ENCODE measurements around the gene RAD51C. TPM values are rescaled to one million over a fixed set of nuclear protein-coding genes. Genes with fewer than 3 reads are reported as not detected.

RAD51C gene
- polyA plus RNA-seq, 2 of the 4 experiments (the other 2 are of a cell fraction), result 83.4 to 121 TPM

DNA sequence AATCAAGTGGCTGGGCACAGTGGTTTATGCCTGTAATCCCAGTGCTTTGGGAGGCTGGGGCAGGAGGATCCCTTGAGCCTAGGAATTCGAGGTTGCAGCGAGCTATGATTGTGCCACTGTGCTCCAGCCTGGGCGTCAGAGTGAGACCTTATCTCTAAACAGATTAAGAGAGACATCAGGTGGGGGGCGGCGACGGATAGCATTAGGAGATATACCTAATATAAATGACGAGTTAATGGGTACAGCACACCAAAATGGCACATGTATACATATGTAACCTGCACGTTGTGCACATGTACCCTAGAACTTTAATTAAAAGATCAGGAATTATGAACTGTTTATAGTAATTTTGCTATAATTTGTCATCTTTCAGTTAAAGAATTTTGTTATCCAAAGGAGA, 10.3 kb downstream of the RAD51C start:
- no peak overlapping the region for H3K4me3 ChIP-seq
- no peaks in the 10 kb centered on the region for H3K9me3 ChIP-seq
- no peak overlapping the region for H3K4me2 ChIP-seq
- WGBS (ENCODE audit: missing lambda C conversion rate), result 91% methylated on average over 8 of the region's 8 CpGs
- no peak for FAIRE-seq
- no peak for DNase-seq (ENCODE audit: low read depth in 1 of 2, low spot score in 1 of 2)
- ATAC-seq, result no peak
- H3K27ac ChIP-seq, result no peak overlapping the region
- POLR2A ChIA-PET, result interaction anchor here (2.1 kb wide), 1 partner anchor 71 kb away, joined by 6 read pairs; no protein-coding TSS in a partner anchor
- no peaks in the 10 kb centered on the region for H3K4me1 ChIP-seq
- CTCF ChIA-PET, result interaction anchor here (0.7 to 4.9 kb wide), 4 partner anchors 8 to 362 kb away, joined by 3 to 26 read pairs (median 14); no protein-coding TSS in a partner anchor
- no peak for TF ChIP-seq NPAS2 (CRISPR knock-in tag; IDR thresholded peaks at IDR 0.05; ENCODE audit: borderline replicate concordance)
- TF ChIP-seq TFCP2L1 (CRISPR knock-in tag; IDR thresholded peaks at IDR 0.05), result no peak
- TF ChIP-seq CHD2 (IDR thresholded peaks at IDR 0.05; ENCODE audit: low read length, partially characterized antibody), result no peak
- TF ChIP-seq, protein P1, sequence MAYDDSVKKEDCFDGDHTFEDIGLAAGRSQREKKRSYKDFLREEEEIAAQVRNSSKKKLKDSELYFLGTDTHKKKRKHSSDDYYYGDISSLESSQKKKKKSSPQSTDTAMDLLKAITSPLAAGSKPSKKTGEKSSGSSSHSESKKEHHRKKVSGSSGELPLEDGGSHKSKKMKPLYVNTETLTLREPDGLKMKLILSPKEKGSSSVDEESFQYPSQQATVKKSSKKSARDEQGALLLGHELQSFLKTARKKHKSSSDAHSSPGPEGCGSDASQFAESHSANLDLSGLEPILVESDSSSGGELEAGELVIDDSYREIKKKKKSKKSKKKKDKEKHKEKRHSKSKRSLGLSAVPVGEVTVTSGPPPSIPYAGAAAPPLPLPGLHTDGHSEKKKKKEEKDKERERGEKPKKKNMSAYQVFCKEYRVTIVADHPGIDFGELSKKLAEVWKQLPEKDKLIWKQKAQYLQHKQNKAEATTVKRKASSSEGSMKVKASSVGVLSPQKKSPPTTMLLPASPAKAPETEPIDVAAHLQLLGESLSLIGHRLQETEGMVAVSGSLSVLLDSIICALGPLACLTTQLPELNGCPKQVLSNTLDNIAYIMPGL (CRISPR knock-in tag; IDR thresholded peaks at IDR 0.05; ENCODE audit: borderline replicate concordance), result no peak
- TF ChIP-seq ZSCAN20 (CRISPR knock-in tag; IDR thresholded peaks at IDR 0.05), result no peak
- TF ChIP-seq ZFP36 (IDR thresholded peaks at IDR 0.05; ENCODE audit: borderline replicate concordance, partially characterized antibody), result no peak
- TF ChIP-seq SMC3 (IDR thresholded peaks at IDR 0.05), result no peak
- TF ChIP-seq HEYL (CRISPR knock-in tag; IDR thresholded peaks at IDR 0.05), result no peak
- no peak for TF ChIP-seq HES2 (IDR thresholded peaks at IDR 0.05)
- no peak for TF ChIP-seq USF2 (IDR thresholded peaks at IDR 0.05)
- TF ChIP-seq PBX3 (IDR thresholded peaks at IDR 0.05), result no peak
- no peak for TF ChIP-seq EP300 (IDR thresholded peaks at IDR 0.05)
- no peak for TF ChIP-seq KDM5A (IDR thresholded peaks at IDR 0.05)
- no peak for TF ChIP-seq FOSL2 (IDR thresholded peaks at IDR 0.05)
- TF ChIP-seq FOSL2 (CRISPR knock-in tag; IDR thresholded peaks at IDR 0.05), result no peak
- TF ChIP-seq KDM1A (IDR thresholded peaks at IDR 0.05; ENCODE audit: low read depth), result no peak
- TF ChIP-seq MYC (IDR thresholded peaks at IDR 0.05; ENCODE audit: borderline replicate concordance, low read length), result no peak

DNA sequence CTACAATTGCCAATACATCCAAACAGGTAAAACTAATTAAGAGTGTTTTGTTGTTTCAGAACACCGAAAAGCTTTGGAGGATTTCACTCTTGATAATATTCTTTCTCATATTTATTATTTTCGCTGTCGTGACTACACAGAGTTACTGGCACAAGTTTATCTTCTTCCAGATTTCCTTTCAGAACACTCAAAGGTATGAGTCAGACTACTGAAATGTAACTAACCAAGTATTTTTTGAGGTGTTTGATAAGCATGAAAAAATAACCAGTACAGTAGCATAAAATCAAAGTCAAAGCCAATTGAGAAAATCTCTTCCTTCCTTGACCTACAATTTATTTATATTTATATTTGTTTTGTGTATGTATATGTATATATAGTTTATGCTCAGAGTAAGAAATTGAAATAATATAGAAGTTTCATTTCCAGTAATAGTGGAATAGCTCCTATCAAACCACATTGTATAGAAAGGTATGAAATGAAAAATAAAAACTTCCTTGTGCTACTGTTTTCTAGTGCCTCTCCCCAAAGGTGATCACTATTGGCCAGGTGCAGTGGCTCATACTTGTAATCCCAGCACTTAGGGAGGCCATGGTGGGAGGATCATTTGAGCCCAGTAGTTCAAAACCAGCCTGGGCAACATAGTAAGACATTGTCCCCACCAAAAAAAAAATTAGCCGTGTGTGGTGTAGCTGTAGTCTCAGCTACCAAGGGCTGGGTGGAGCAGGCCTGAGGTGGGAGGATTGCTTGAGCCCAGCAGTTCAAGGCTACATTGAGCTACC, 10.9 kb downstream of the RAD51C start:
- Histone ChIP-seq H3K9me3 (no peaks in the 10 kb centered on the region), H3K27ac (no peak overlapping the region), H3K4me3 (no peak overlapping the region), H3K4me1 (no peaks in the 10 kb centered on the region), H3K4me2 (no peak overlapping the region)
- no peak for ATAC-seq
- POLR2A ChIA-PET, result interaction anchor here (2.1 kb wide), 1 partner anchor 72 kb away, joined by 6 read pairs; no protein-coding TSS in a partner anchor
- 89% methylated on average over 4 of the region's 4 CpGs for WGBS (ENCODE audit: missing lambda C conversion rate)
- FAIRE-seq, result no peak
- no peak for DNase-seq (ENCODE audit: low read depth in 1 of 2, low spot score in 1 of 2)
- CTCF ChIA-PET, result interaction anchor here (0.7 to 4.9 kb wide), 5 partner anchors 7 to 361 kb away, joined by 3 to 26 read pairs (median 3); partner anchors contain the start of gene RAD51C
- TF ChIP-seq CEBPB (IDR thresholded peaks at IDR 0.05) (no peak), FOSL2 (IDR thresholded peaks at IDR 0.05) (no peak), FOSL2 (CRISPR knock-in tag; IDR thresholded peaks at IDR 0.05) (no peak), NPAS2 (CRISPR knock-in tag; IDR thresholded peaks at IDR 0.05; ENCODE audit: borderline replicate concordance) (no peak), RARB (CRISPR knock-in tag; IDR thresholded peaks at IDR 0.05) (no peak), USF2 (IDR thresholded peaks at IDR 0.05) (no peak)
- TF ChIP-seq, protein P2, sequence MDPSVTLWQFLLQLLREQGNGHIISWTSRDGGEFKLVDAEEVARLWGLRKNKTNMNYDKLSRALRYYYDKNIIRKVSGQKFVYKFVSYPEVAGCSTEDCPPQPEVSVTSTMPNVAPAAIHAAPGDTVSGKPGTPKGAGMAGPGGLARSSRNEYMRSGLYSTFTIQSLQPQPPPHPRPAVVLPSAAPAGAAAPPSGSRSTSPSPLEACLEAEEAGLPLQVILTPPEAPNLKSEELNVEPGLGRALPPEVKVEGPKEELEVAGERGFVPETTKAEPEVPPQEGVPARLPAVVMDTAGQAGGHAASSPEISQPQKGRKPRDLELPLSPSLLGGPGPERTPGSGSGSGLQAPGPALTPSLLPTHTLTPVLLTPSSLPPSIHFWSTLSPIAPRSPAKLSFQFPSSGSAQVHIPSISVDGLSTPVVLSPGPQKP (IDR thresholded peaks at IDR 0.05; ENCODE audit: low read depth, low read length), result no peak

All from A549 (cell line).